HG02759 (cell line): ENCODE results near the gene CCDC8.
"Not testable (repeated sequence)": the region's sequence is repeated elsewhere in the genome, so short reads cannot be mapped to it uniquely, and the experiment has no call there.

Source experiments
- ATAC-seq: cut with Tn5 transposase; IDR thresholded peaks from one replicate; pipeline ENCODE4 v1.9.1; 2021; ENCODE audit warnings: mild to moderate bottlenecking, moderate library complexity; ENCODE audit not compliant: unreplicated experiment

Gene CCDC8

GRCh38 chr19:46383171-46383815 lies 30.1 kb downstream of the CCDC8 start:
- no peak for ATAC-seq

- ATAC-seq: no peak
Observed at GRCh38 chr19:46381756-46382345, 31.5 kb downstream of the CCDC8 start.

GRCh38 chr19:46381346-46381745 lies 32.0 kb downstream of the CCDC8 start:
- no peak for ATAC-seq

DNA sequence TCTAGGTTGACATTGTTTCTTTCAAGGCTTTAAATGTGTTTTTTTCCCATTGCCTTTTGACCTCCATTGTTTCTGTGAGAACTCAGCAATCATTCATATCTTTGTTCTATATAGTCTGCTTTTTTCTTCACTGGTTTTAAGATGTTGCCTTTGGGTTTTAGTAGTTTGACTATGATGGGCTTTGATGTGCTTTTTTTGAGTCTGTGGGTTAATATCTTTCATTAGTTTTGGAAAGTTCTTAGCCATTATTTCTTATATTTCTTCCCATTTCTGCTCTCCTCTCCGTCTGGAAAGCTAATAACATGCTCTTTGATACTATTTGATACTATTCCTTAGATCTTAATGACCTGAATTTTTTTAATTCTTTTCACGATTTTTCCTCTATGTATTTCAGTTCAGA lies 32.7 kb downstream of the CCDC8 start:
- ATAC-seq: no peak

DNA sequence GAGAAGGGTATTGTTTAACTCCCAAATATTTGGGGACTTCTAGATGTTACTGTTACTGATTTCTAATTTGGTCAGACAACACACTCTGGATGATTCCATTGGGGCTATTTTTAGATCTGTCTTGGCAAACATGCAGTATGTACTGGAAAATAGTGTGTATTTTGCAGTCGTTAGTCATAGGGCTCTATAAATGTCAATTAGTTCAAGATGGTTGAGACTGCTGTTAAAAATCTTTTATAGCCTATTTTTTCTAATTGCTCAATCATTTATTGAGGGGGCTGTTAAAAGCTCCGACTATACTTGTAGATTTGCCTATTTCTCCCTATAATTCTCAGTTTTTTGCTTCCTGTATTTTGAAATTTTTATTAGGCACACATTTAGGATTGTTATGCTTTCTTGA lies 35.1 kb downstream of the CCDC8 start:
- no peak for ATAC-seq

- no peak for ATAC-seq
Observed at GRCh38 chr19:46376241-46377153, 36.9 kb downstream of the CCDC8 start.

GRCh38 chr19:46375476-46376067 lies 37.8 kb downstream of the CCDC8 start:
- ATAC-seq: not testable (repeated sequence)

DNA sequence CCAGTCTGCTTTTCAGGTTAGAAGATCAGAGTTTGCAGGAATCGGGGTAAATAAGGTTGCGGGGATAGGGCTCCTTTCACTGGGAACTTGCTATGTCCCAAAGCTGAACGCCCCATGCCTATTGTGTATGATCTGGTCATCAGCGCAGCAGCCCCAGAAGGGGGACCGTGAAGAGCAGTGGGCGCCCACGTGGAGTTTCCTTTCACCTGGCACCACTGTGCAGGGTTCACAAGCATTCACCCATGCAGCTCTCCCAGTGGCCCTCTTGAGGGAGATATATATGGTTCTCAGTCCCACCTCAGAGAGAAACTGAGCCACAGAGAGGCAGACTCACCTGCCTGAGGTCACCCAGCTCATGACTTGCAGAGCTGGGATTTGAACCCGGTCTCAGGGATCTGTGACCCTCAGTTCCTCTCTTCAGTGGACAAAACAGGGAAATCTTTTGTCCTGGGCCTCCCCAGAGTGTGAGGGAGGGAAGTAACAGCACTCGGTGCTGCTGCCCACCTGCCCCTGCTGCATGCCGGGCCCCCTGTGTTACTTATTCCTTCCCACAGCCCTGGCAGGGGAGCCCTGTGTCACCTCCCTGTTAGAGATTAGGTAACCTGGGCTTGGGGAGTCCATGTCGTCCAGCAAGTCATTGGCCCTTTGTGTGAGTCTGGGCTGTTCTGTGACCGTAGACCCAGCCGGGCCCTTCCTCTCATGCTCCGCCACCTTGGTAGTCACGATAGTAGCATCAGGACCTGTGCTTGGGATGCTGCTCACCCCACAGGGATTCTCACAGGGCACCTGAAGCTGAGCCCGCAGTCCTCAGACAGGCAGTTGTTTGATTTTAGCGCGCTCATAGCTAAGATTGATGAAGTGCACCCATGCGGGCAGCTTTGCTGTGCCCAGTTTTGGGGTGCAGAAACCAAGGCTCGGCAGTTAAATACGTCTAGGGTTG lies 38.6 kb downstream of the CCDC8 start:
- ATAC-seq: no peak

GRCh38 chr19:46373491-46374359 lies 39.6 kb downstream of the CCDC8 start:
- no peak for ATAC-seq

DNA sequence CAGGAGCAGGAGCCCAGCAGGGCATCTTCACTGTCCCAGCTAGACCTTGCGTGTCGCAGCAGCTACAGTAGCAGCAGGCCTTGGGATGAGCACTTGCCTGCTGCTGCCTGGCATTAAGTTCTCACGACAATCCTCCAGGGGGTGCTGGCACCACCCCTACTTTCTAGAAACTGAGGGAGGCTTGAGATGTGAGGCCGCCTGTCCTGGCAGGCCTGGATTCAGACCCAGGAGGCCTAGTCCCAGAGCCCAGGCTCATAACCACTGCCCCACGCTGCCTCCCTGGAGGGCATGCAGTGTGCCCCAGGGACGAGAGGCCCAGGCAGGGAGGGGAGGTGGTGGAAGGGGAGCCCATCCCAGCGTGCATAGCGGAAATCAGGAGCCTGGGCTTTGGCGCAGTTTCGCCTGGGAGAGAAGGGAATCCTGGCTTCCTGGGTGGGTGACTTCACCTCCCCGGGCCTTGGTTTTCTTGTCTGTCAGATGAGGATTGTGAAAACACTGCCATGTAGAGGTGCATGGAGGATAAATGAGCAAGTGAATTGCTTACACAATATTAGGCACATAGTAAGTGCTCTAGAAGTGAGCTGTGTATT lies 40.4 kb downstream of the CCDC8 start:
- no peak for ATAC-seq

DNA sequence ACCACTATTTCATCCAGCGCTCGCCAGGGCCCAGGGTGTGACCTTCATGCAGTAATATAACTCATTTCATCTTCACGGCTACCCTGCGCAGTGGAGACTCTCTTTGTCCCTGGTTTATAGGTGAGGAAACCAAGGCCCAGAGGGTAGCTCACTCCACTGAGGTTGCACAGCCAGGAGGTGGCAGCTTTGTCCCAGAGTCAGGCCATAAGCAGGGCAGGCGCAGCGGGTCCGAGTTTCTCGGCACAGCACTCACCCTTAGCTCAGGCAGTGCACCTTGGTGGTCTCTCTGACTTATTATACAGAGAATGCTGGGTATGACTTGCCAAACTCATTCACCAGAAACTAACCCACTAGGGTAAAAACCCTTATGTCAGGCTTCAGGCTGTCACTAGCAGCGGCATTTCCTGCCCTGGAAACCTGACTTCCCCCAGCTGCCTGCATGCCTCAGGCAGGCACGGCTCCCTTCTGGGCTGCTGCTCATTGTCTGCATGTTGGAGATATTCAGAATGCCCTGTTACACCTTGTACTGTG lies 41.9 kb downstream of the CCDC8 start:
- ATAC-seq: no peak

GRCh38 chr19:46369817-46370216 lies 43.5 kb downstream of the CCDC8 start:
- no peak for ATAC-seq

GRCh38 chr19:46368116-46368515 lies 45.2 kb downstream of the CCDC8 start:
- ATAC-seq: no peak

DNA sequence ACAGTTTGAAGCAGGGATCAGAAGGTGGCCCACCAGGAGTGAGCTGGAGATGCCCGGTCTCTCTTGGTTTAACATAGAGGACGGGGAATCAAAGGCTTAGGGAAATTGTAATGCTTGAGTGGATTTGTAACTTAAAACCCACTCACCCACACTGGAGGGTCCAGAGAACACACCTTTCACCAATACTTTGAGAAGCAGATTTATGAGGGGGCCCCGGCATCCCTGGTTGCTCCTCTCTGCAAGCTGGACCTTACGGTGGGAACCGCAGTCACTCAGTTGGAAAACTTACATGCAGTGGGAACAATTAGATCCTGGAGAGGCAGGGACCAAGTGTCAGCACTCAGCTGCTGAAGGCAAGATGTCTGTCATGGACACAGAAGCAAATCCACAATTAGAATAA lies 45.9 kb downstream of the CCDC8 start:
- no peak for ATAC-seq

GRCh38 chr19:46366620-46367292 lies 46.6 kb downstream of the CCDC8 start:
- ATAC-seq: no peak

DNA sequence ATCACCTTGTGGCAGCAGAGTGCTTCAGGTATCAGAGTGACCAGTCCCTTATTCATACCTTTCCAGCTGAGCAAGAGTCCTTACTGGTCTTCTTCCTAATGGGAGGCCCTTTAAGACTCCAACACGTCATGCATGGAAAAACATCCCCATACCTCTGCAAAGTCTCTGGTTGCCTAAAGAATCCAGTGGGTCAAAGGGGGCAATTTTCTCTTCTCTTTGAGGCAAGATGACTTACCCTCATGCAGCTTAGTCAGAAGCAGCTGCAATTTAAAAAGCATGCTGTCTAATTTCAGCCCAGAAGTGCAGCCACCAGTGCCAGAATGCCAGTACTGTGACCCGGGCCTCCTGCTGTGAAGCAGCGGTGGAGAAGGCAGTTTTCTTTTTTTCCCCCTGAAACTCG lies 47.8 kb downstream of the CCDC8 start:
- ATAC-seq: no peak

DNA sequence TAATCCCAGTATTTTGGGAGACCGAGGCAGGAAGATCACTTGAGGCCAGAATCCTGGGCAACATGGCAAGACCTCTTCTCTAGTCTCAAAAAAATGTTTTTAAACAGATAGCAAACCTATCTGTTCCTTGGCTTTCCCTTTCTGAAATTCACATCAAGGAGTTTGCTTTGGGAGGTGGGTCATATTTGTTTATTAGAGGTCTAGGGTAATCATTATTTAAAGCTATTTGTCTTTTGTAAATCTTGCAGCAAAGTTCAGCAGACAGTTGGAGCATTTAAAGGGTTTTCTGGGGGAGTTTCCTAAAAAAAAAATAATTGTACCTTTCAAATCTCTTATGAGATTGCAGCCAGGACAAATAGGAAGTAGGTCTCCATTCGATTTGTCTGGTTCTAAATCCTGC lies 49.0 kb downstream of the CCDC8 start:
- no peak for ATAC-seq

DNA sequence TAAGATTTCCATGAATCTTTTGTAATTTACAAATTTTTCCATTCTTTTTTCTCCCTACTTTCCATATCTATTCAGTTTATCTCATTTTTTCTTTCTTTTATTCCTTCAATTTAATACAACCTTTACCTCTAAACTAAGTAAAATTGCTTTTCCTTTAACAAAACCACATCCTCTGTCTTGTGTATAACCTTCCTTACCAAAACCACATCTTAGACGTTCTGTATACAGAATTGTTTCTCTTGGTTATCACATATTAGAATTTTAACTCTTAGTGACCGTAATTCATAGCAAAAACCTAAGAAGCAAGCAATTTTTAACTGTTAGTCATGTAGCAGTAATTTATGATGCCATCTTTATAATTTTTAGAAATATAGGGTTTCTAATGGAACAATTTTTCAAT lies 51.4 kb downstream of the CCDC8 start:
- ATAC-seq: no peak
